Measurements from ENCODE around the gene NNAT.

Gene NNAT

DNA sequence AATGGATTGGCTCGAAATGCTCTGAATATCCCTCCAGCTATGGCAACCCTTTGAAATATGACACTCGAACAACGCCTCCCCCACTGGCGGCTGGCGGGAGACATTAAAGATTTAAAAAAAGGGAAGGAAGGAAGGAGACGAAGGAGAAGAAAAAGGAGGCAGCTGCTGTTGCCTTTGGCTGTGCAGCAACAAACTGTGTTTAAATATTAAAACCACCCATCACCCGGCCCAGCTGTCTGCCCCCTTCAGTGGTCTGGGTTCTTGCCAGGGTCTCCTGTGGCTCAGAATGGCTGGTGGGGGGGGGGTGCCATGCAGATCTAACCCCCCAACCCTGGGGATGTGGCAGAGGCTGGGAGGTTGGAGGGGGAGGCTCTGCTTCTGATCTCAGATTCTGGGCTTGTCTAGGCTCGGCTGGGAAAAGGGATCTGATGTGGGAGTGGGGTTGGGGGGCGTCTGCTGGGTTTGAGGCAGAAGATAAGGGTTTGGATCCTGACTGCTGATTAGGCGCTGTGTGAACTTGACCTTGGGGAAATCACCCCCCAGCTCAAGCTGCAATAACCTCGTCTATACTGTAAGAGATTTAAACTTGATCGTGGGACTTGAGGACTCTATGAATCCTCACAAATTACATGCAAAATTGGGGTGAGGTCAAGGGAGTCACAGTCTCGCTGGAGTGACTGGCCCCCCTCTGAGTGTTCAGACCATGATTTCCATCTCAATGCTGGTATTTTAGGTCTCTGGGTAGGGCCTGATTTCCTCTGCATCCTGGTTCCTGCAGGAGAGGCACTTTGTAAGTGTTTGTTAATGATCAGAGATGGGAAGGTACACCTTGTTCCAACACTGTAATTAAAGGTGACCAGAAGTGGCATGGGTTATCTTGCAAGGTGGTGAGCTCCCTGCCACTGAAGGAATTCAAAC is 46.9 kb downstream of the NNAT start:
- no peak for DNase-seq

DNA sequence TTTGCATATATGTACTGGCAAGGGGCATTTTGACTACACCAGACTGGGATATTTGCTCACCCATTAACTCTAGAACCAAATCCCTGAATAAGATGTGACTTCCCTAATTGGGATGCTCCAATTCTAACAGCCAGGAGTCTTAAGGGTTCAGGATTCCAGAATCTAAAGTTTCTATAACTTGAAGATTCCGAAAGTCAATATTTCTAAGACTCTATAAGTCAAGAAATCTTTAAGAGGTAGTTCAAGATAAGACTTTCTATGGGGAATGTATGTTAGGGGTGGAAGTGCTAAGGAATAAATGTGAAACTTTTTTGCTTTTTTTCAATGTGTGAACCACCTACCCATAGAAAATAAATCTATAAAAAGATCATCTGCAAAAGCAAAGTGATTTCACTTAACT is 49.4 kb downstream of the NNAT start:
- DNase-seq, result no peak

DNA sequence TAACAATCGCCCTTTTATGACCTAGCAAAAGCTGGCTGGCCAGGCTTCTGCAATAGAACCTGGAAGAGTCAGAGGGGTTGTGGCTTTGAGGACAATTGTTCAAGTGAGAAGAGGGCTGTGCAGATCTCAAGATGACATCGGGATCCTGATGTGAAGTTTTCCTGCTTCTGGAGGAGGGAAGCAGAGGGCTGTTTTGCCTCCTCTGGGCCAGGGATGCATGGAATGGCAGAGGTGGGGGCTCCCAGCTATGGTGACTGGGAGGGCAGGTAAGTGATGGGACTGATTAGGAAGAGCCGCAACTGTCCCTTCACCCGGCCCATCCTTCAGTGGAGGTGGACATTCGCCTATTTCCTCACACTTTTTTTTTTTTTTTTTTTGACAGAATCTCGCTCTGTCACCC is 50.0 kb downstream of the NNAT start:
- no peak for DNase-seq
